Thyroid gland (tissue), 4 donors: ENCODE data around the gene FLII.

ENCODE experiments used
- CTCF ChIP-seq, 6 experiments: fragments of 200-600 bp in 3 of 6; fragments of 450-650 bp in 3 of 6; sonication (generic) in 3 of 6; IDR thresholded peaks; one replicate each; pipeline ENCODE4 v1.5.1; 2016 to 2019; ENCODE audit warnings: antibody characterized with exemption in 6 of 6, mild to moderate bottlenecking in 2 of 6, inconsistent platforms in 1 of 6, moderate library complexity in 1 of 6
- POLR2A ChIP-seq, 2 donors: fragments of 450-650 bp; IDR thresholded peaks; one replicate each; pipeline ENCODE4 v1.6.1; 2017; ENCODE audit warnings: antibody characterized with exemption in 2 of 2, mild to moderate bottlenecking in 2 of 2, moderate library complexity in 1 of 2

DNA sequence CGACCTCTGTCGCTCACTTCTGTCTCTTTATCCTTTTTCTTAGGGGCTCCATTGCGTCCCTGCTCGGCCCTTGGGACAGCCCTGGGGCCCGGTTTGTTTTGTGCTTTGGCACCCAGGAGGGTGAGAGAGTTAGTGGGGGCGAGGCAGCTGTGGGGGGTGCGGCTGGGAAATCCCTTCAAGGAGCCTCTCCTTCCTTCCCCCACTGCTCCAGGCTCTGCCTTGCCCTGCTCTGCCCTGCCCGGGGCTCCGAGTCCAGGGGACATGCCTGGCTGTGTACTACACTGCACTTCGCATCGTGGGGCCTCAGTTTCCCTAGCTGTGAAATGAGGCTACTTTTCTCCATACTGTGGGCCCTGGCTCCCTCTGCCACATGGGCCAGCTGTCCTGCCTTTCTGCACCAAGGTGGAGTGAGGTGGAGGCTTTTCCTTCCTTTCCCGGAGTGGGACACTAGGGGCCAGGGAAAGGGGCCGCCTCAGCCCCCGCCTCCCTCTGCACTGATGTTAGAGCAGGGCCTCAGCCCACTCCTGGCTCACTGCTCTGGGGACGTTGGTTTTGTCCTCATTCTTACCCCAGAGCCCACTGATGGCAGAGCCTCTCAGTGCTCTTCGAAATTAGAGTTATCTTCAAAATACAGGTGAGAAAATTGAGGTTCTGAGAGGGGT lies 32.1 kb downstream of the FLII start:
- TF ChIP-seq CTCF (IDR thresholded peaks at IDR 0.05) (no peak), POLR2A (IDR thresholded peaks at IDR 0.05) (no peak)
